ENCODE measurements around the gene WRNIP1.
A peak's percentile ranks its signal among the peaks of the same experiment; 100 is the strongest.

Gene WRNIP1

GRCh38 chr6:2765166-2765895 lies at the start of gene WRNIP1:
TSS of gene WRNIP1 (plus strand) at chr6:2765393. CDS start at chr6:2765623, 230 bp downstream.
- peak; percentile 97 for DNase-seq

GRCh38 chr6:2715737-2716136 lies 49.5 kb upstream of the WRNIP1 start:
- peak; percentile 84 for DNase-seq

- DNase-seq: no peak
Measured at GRCh38 chr6:2716936-2717700, 48.1 kb upstream of the WRNIP1 start.

- no peak for DNase-seq
Measured at GRCh38 chr6:2718334-2719092, 46.7 kb upstream of the WRNIP1 start.

- DNase-seq: no peak
Measured at GRCh38 chr6:2719093-2719455, 46.1 kb upstream of the WRNIP1 start.

- no peak for DNase-seq
Measured at GRCh38 chr6:2721219-2721618, 44.0 kb upstream of the WRNIP1 start.

GRCh38 chr6:2725364-2725988 lies 39.7 kb upstream of the WRNIP1 start:
- no peak for DNase-seq

GRCh38 chr6:2725999-2726567 lies 39.1 kb upstream of the WRNIP1 start:
- DNase-seq: no peak

- no peak for DNase-seq
Measured at GRCh38 chr6:2729921-2730320, 35.3 kb upstream of the WRNIP1 start.

- no peak for DNase-seq
Measured at GRCh38 chr6:2730353-2731107, 34.7 kb upstream of the WRNIP1 start.

- no peak for DNase-seq
Measured at GRCh38 chr6:2731281-2731909, 33.8 kb upstream of the WRNIP1 start.

GRCh38 chr6:2732503-2733089 lies 32.6 kb upstream of the WRNIP1 start:
- DNase-seq: no peak

- DNase-seq: no peak
Measured at GRCh38 chr6:2733324-2733723, 31.9 kb upstream of the WRNIP1 start.

- no peak for DNase-seq
Measured at GRCh38 chr6:2733736-2734480, 31.3 kb upstream of the WRNIP1 start.

GRCh38 chr6:2734488-2735166 lies 30.6 kb upstream of the WRNIP1 start:
- no peak for DNase-seq

- no peak for DNase-seq
Measured at GRCh38 chr6:2737885-2738284, 27.3 kb upstream of the WRNIP1 start.

GRCh38 chr6:2738373-2738979 lies 26.7 kb upstream of the WRNIP1 start:
- no peak for DNase-seq

GRCh38 chr6:2739335-2739734 lies 25.9 kb upstream of the WRNIP1 start:
- DNase-seq: no peak

- DNase-seq: no peak
Measured at GRCh38 chr6:2740581-2740980, 24.6 kb upstream of the WRNIP1 start.
